Stimulated activated naive CD4-positive, alpha-beta T cell treated with Interleukin-2 at 50 U/mL for 16 hours (primary cell): ENCODE measurements around the gene VEPH1.

Experiments
- DNase-seq: peaks from one replicate; lab custom pipeline; 2025; lab: John Stamatoyannopoulos, UW

The VEPH1 gene

GRCh38 chr3:157257101-157257500, 246.1 kb downstream of the VEPH1 start:
- no peak for DNase-seq

GRCh38 chr3:157255797-157256196, 247.4 kb downstream of the VEPH1 start:
- DNase-seq = no peak

- DNase-seq = no peak
Observed at GRCh38 chr3:157251685-157252084, 251.5 kb downstream of the VEPH1 start.

GRCh38 chr3:157249606-157250005, 253.6 kb downstream of the VEPH1 start:
- DNase-seq = no peak

GRCh38 chr3:157248590-157249422, 254.4 kb downstream of the VEPH1 start:
- no peak for DNase-seq

GRCh38 chr3:157247391-157247790, 255.8 kb downstream of the VEPH1 start:
- DNase-seq = no peak

- DNase-seq = no peak
Observed at GRCh38 chr3:157242836-157243235, 260.4 kb downstream of the VEPH1 start.

GRCh38 chr3:157241599-157241998, 261.6 kb downstream of the VEPH1 start:
- no peak for DNase-seq

- DNase-seq = no peak
Observed at GRCh38 chr3:157240408-157240807, 262.8 kb downstream of the VEPH1 start.

GRCh38 chr3:157239082-157239704, 264.0 kb downstream of the VEPH1 start:
- DNase-seq = peak; percentile 59

- no peak for DNase-seq
Observed at GRCh38 chr3:157238457-157238856, 264.8 kb downstream of the VEPH1 start.

GRCh38 chr3:157237886-157238285, 265.3 kb downstream of the VEPH1 start:
- no peak for DNase-seq

GRCh38 chr3:157235291-157235690, 267.9 kb downstream of the VEPH1 start:
- no peak for DNase-seq

- no peak for DNase-seq
Observed at GRCh38 chr3:157233923-157234322, 269.3 kb downstream of the VEPH1 start.

GRCh38 chr3:157232141-157232540, 271.1 kb downstream of the VEPH1 start:
- DNase-seq = no peak

- no peak for DNase-seq
Observed at GRCh38 chr3:157231071-157231470, 272.1 kb downstream of the VEPH1 start.

- DNase-seq = no peak
Observed at GRCh38 chr3:157226173-157226847, 276.9 kb downstream of the VEPH1 start.

GRCh38 chr3:157225001-157225400, 278.2 kb downstream of the VEPH1 start:
- DNase-seq = no peak

GRCh38 chr3:157220883-157221282, 282.3 kb downstream of the VEPH1 start:
- DNase-seq = no peak

- DNase-seq = no peak
Observed at GRCh38 chr3:157220211-157220610, 283.0 kb downstream of the VEPH1 start.

- no peak for DNase-seq
Observed at GRCh38 chr3:157219215-157219614, 284.0 kb downstream of the VEPH1 start.
